OCI-LY3 (cell line): Measurements from ENCODE around the gene AXIN2.

ENCODE experiments used
- H2AFZ ChIP-seq: fragments of 200-600, 300-600 bp; shearing (Covaris generic); 2 replicates; pipeline ENCODE4 v1.6.0; 2014; ENCODE audit warnings: antibody characterized with exemption, low read depth, low read length
- H3K27ac ChIP-seq: fragments of 200-600, 300-600 bp; sonication (generic); 2 replicates; pipeline ENCODE4 v1.5.1; 2014; ENCODE audit warnings: mild to moderate bottlenecking, low read length, moderate library complexity, mixed read lengths
- H3K27me3 ChIP-seq: fragments of 200-600, 300-600 bp; sonication (generic); 2 replicates; pipeline ENCODE4 v1.6.1; 2014; ENCODE audit warnings: low read depth, low read length, mixed read lengths
- H3K36me3 ChIP-seq: fragments of 200-600, 300-600 bp; sonication (generic); replicated peaks from 2 replicates; pipeline ENCODE3; 2014; ENCODE audit warnings: low read depth, low read length, mixed read lengths
- H3K4me1 ChIP-seq: fragments of 300-600, 200-600 bp; sonication (generic); 2 replicates; pipeline ENCODE4 v1.6.1; 2014; ENCODE audit warnings: low read length, mixed read lengths
- H3K4me2 ChIP-seq: fragments of 200-600, 300-600 bp; sonication (generic); 2 replicates; pipeline ENCODE4 v1.6.1; 2014; ENCODE audit warnings: low read length, mixed read lengths
- H3K4me3 ChIP-seq: fragments of 300-600, 200-600 bp; sonication (generic); 2 replicates; pipeline ENCODE4 v1.5.1; 2014; ENCODE audit warnings: antibody characterized with exemption, mild to moderate bottlenecking, low read length, moderate library complexity
- H3K79me2 ChIP-seq: fragments of 300-600, 200-600 bp; shearing (Covaris generic); 2 replicates; pipeline ENCODE4 v1.6.1; 2014; ENCODE audit warnings: mild to moderate bottlenecking, low read length, mixed read lengths
- H3K9ac ChIP-seq: fragments of 300-600, 200-600 bp; shearing (Covaris generic); 2 replicates; pipeline ENCODE4 v1.6.0; 2014; ENCODE audit warnings: mild to moderate bottlenecking, low read length, moderate library complexity
- H3K9me3 ChIP-seq: fragments of 200-600, 300-600 bp; shearing (Covaris generic); 2 replicates; pipeline ENCODE4 v1.6.1; 2014; ENCODE audit warnings: low read length, mixed read lengths; ENCODE audit not compliant: insufficient read depth
- H4K20me1 ChIP-seq: fragments of 200-600, 300-600 bp; sonication (generic); 2 replicates; pipeline ENCODE4 v1.6.1; 2016; ENCODE audit warnings: low read length, mixed read lengths; ENCODE audit not compliant: insufficient read depth
- CTCF ChIP-seq: fragments of 200-600, 300-600 bp; sonication (generic); IDR thresholded peaks from 2 replicates; pipeline ENCODE4 v1.5.1; 2014; ENCODE audit warnings: antibody characterized with exemption, low read length, low read depth
- EZH2phosphoT487 ChIP-seq: fragments of 200-600 bp; shearing (Covaris generic); IDR thresholded peaks from 2 replicates; pipeline ENCODE4 v1.6.1; 2018; ENCODE audit warnings: antibody characterized with exemption, mixed run types, low read depth

AXIN2 gene

GRCh38 chr17:65542067-65542466, 19.4 kb downstream of the AXIN2 start:
- no peaks in the 10 kb centered on the region for H4K20me1 ChIP-seq
- no peaks in the 10 kb centered on the region for H3K4me1 ChIP-seq
- H3K4me2 ChIP-seq, result no peak overlapping the region
- no peaks in the 10 kb centered on the region for H3K79me2 ChIP-seq
- H3K27me3 ChIP-seq, result no peaks in the 10 kb centered on the region
- H3K36me3 ChIP-seq, result no peaks in the 10 kb centered on the region
- no peak overlapping the region for H3K27ac ChIP-seq
- H3K9ac ChIP-seq, result no peak overlapping the region
- TF ChIP-seq CTCF, result no peak
- TF ChIP-seq EZH2phosphoT487, result no peak
- H3K4me3 ChIP-seq, result no peak overlapping the region
- no peaks in the 10 kb centered on the region for H3K9me3 ChIP-seq
- no peak overlapping the region for H2AFZ ChIP-seq

- H3K79me2 ChIP-seq, result no peaks in the 10 kb centered on the region
- no peak overlapping the region for H3K4me3 ChIP-seq
- H4K20me1 ChIP-seq, result no peaks in the 10 kb centered on the region
- H3K27ac ChIP-seq, result no peak overlapping the region
- no peak overlapping the region for H2AFZ ChIP-seq
- no peak overlapping the region for H3K9ac ChIP-seq
- no peaks in the 10 kb centered on the region for H3K27me3 ChIP-seq
- H3K9me3 ChIP-seq, result no peaks in the 10 kb centered on the region
- no peak overlapping the region for H3K4me2 ChIP-seq
- TF ChIP-seq CTCF (no peak), EZH2phosphoT487 (no peak)
- H3K4me1 ChIP-seq, result no peaks in the 10 kb centered on the region
- H3K36me3 ChIP-seq, result no peaks in the 10 kb centered on the region
Observed at GRCh38 chr17:65541453-65541852, 20.0 kb downstream of the AXIN2 start.

- no peak overlapping the region for H3K27ac ChIP-seq
- H3K4me1 ChIP-seq, result no peaks in the 10 kb centered on the region
- H3K27me3 ChIP-seq, result no peaks in the 10 kb centered on the region
- H2AFZ ChIP-seq, result no peak overlapping the region
- TF ChIP-seq CTCF (no peak), EZH2phosphoT487 (no peak)
- no peak overlapping the region for H3K9ac ChIP-seq
- no peak overlapping the region for H3K4me2 ChIP-seq
- no peaks in the 10 kb centered on the region for H3K79me2 ChIP-seq
- no peak overlapping the region for H3K4me3 ChIP-seq
- H4K20me1 ChIP-seq, result no peaks in the 10 kb centered on the region
- no peaks in the 10 kb centered on the region for H3K36me3 ChIP-seq
- H3K9me3 ChIP-seq, result no peaks in the 10 kb centered on the region
Observed at GRCh38 chr17:65539630-65540266, 21.7 kb downstream of the AXIN2 start.

- H3K4me2 ChIP-seq, result no peak overlapping the region
- H3K27ac ChIP-seq, result no peak overlapping the region
- H3K9me3 ChIP-seq, result no peaks in the 10 kb centered on the region
- TF ChIP-seq CTCF (no peak), EZH2phosphoT487 (no peak)
- no peak overlapping the region for H2AFZ ChIP-seq
- H3K9ac ChIP-seq, result no peak overlapping the region
- H3K36me3 ChIP-seq, result no peaks in the 10 kb centered on the region
- H3K79me2 ChIP-seq, result no peaks in the 10 kb centered on the region
- no peaks in the 10 kb centered on the region for H3K4me1 ChIP-seq
- no peak overlapping the region for H3K4me3 ChIP-seq
- H3K27me3 ChIP-seq, result no peaks in the 10 kb centered on the region
- no peaks in the 10 kb centered on the region for H4K20me1 ChIP-seq
Observed at GRCh38 chr17:65538675-65539529, 22.5 kb downstream of the AXIN2 start.
